ENCODE results near the gene XRRA1.
A peak's percentile ranks its signal among the peaks of the same experiment; 100 is the strongest.

XRRA1 gene

DNA sequence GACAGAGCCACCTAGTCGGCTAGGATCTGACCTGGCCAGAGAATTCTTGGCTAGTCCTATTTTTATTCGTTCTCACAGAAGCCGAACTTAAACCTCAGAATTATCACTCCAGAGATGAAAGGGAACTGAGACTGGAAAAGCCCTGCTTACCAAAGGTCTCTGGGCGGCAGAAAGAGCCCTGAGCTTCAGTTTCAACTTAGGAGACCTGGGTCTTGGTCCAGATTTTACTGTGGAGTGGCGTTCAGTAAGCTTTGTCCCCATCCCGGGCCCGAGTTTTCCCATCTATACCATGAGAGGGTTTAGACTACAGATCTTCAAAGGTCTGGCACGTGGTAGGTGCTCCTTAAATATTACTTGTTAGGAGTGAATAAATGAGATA is 40.4 kb upstream of the XRRA1 start:
- CTCF ChIA-PET: interaction anchor here (0.6 to 1.1 kb wide), 7 partner anchors 13 to 544 kb away, joined by 3 to 5 read pairs (median 3); no protein-coding TSS in a partner anchor
- H3K36me3 ChIP-seq (ENCODE audit: control insufficient read depth in 2 of 2, insufficient read depth in 1 of 2, low read length in 2 of 2): peaks cover 0 to 11% of the 10 kb centered on the region in 2 experiments; a peak in 1 of 3 replicates
- no peaks in the 10 kb centered on the region for H3K4me1 ChIP-seq (ENCODE audit: control insufficient read depth, insufficient read depth, low read length)
- H3K4me3 ChIP-seq (ENCODE audit: low read depth, low read length): peak overlapping the region; percentile 77
- no peak for TF ChIP-seq GLI4 (tag by site-specific recombination; IDR thresholded peaks at IDR 0.05)
- TF ChIP-seq ZNF426 (tag by site-specific recombination; IDR thresholded peaks at IDR 0.05): no peak
- TF ChIP-seq, protein P1, sequence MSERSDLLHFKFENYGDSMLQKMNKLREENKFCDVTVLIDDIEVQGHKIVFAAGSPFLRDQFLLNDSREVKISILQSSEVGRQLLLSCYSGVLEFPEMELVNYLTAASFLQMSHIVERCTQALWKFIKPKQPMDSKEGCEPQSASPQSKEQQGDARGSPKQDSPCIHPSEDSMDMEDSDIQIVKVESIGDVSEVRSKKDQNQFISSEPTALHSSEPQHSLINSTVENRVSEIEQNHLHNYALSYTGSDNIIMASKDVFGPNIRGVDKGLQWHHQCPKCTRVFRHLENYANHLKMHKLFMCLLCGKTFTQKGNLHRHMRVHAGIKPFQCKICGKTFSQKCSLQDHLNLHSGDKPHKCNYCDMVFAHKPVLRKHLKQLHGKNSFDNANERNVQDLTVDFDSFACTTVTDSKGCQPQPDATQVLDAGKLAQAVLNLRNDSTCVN (tag by site-specific recombination; optimal IDR thresholded peaks at IDR 0.05): no peak
- no peak for TF ChIP-seq GLIS2 (tag by site-specific recombination; IDR thresholded peaks at IDR 0.05)
- TF ChIP-seq ZNF747 (tag by site-specific recombination; IDR thresholded peaks at IDR 0.05): no peak
- POLR2A ChIA-PET: interaction anchor here (1.0 to 1.8 kb wide), 5 partner anchors 9 to 50 kb away, joined by 3 to 7 read pairs (median 5); partner anchors contain the start of genes SPCS2 and XRRA1
- no peaks in the 10 kb centered on the region for H3K9me3 ChIP-seq (ENCODE audit: control insufficient read depth, insufficient read depth, low read depth, low read length)
- H3K27ac ChIP-seq (ENCODE audit: extremely low read depth, low read depth, low read length): peak overlapping the region; percentile 68

DNA sequence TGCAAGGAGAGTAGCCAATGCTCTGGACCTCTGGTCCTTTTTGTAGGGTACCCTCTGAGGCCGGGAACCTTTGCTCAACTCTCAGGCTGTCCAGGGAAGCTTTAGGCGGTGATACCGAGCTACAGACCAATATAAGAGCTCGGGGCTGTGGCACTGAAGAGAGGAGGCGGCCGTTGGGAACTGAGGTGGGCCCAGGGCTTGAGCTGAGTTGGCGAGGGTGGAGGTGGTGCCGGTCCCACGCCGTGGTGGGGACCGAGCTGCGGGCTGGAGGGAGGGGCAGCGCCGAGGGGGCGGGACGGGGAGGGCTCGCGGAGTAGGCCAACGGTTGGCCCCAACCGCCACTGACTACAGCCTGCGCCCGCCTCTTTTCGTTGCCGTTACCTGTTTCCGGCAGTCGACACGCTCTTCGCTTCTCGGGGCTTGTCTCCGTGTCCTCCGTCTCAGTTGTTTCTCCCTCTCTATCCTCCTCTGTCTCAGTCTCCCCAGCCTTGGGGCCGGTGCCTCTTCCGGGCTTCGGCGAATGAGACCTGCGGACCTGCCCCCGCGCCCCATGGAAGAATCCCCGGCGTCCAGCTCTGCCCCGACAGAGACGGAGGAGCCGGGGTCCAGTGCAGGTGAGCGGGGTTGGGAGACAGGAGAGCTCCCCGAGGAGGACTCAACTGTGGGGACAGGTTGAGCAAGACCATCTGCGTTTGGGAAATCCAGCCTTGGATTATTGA is 39.8 kb upstream of the XRRA1 start, which contains the start of gene NEU3:
TSS of gene NEU3 (plus strand) at position 393 of the 719 bp plus-strand sequence. CDS start at position 521, 128 bp downstream.
- H3K4me3 ChIP-seq (ENCODE audit: low read depth, low read length): peak within 1 kb of the TSS; percentile 77
- H3K9me3 ChIP-seq (ENCODE audit: control insufficient read depth, insufficient read depth, low read depth, low read length): no peaks in the 10 kb centered on the region
- CTCF ChIA-PET: interaction anchor here (0.6 to 1.1 kb wide), 11 partner anchors 14 to 544 kb away, joined by 3 to 5 read pairs (median 3); no protein-coding TSS in a partner anchor
- peak within 1 kb of the TSS; percentile 68 for H3K27ac ChIP-seq (ENCODE audit: extremely low read depth, low read depth, low read length)
- POLR2A ChIA-PET: interaction anchor here (0.5 to 1.8 kb wide), 14 partner anchors 10 to 554 kb away, joined by 3 to 7 read pairs (median 4); partner anchors contain the start of genes POLD3, SPCS2 and XRRA1
- no peaks in the 10 kb centered on the region for H3K4me1 ChIP-seq (ENCODE audit: control insufficient read depth, insufficient read depth, low read length)
- peaks cover 0 to 8% of the 10 kb centered on the region in 2 experiments; a peak in 1 of 3 replicates for H3K36me3 ChIP-seq (ENCODE audit: control insufficient read depth in 2 of 2, insufficient read depth in 1 of 2, low read length in 2 of 2)
- TF ChIP-seq SP7 (tag by site-specific recombination; IDR thresholded peaks at IDR 0.05) (no peak), ZNF202 (tag by site-specific recombination; IDR thresholded peaks at IDR 0.05; ENCODE audit: borderline replicate concordance) (no peak), ZNF585B (tag by site-specific recombination; IDR thresholded peaks at IDR 0.05) (no peak), ZNF16 (tag by site-specific recombination; IDR thresholded peaks at IDR 0.05; ENCODE audit: low read depth) (no peak), ZNF707 (tag by site-specific recombination; IDR thresholded peaks at IDR 0.05) (no peak), OSR2 (tag by site-specific recombination; IDR thresholded peaks at IDR 0.05) (no peak), KLF1 (tag by site-specific recombination; IDR thresholded peaks at IDR 0.05) (no peak), ZNF266 (tag by site-specific recombination; IDR thresholded peaks at IDR 0.05; ENCODE audit: low read depth) (no peak), ZNF416 (tag by site-specific recombination; IDR thresholded peaks at IDR 0.05) (no peak), ZSCAN16 (tag by site-specific recombination; IDR thresholded peaks at IDR 0.05) (no peak), ZNF610 (tag by site-specific recombination; IDR thresholded peaks at IDR 0.05; ENCODE audit: borderline replicate concordance) (no peak), ZFP3 (tag by site-specific recombination; IDR thresholded peaks at IDR 0.05; ENCODE audit: low read depth) (no peak), ZNF184 (tag by site-specific recombination; IDR thresholded peaks at IDR 0.05) (no peak), ZNF394 (tag by site-specific recombination; IDR thresholded peaks at IDR 0.05; ENCODE audit: borderline replicate concordance) (no peak), KLF9 (tag by site-specific recombination; IDR thresholded peaks at IDR 0.05; ENCODE audit: low read depth) (peak; percentile 69), KLF16 (tag by site-specific recombination; IDR thresholded peaks at IDR 0.05) (0 out of 2 replicates have a peak, but pooled peaks have one; percentile 64)
- TF ChIP-seq, protein P2, sequence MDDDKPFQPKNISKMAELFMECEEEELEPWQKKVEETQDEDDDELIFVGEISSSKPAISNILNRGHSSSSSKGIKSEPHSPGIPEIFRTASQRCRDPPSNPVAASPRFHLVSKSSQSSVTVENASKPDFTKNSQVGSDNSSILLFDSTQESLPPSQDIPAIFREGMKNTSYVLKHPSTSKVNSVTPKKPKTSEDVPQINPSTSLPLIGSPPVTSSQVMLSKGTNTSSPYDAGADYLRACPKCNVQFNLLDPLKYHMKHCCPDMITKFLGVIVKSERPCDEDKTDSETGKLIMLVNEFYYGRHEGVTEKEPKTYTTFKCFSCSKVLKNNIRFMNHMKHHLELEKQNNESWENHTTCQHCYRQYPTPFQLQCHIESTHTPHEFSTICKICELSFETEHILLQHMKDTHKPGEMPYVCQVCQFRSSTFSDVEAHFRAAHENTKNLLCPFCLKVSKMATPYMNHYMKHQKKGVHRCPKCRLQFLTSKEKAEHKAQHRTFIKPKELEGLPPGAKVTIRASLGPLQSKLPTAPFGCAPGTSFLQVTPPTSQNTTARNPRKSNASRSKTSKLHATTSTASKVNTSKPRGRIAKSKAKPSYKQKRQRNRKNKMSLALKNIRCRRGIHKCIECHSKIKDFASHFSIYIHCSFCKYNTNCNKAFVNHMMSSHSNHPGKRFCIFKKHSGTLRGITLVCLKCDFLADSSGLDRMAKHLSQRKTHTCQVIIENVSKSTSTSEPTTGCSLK (tag by site-specific recombination; IDR thresholded peaks at IDR 0.05): no peak
- TF ChIP-seq, protein P3, sequence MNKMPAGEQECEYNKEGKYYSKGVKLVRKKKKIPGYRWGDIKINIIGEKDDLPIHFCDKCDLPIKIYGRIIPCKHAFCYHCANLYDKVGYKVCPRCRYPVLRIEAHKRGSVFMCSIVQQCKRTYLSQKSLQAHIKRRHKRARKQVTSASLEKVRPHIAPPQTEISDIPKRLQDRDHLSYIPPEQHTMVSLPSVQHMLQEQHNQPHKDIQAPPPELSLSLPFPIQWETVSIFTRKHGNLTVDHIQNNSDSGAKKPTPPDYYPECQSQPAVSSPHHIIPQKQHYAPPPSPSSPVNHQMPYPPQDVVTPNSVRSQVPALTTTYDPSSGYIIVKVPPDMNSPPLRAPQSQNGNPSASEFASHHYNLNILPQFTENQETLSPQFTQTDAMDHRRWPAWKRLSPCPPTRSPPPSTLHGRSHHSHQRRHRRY (tag by site-specific recombination; IDR thresholded peaks at IDR 0.05): no peak
- TF ChIP-seq, protein P4, sequence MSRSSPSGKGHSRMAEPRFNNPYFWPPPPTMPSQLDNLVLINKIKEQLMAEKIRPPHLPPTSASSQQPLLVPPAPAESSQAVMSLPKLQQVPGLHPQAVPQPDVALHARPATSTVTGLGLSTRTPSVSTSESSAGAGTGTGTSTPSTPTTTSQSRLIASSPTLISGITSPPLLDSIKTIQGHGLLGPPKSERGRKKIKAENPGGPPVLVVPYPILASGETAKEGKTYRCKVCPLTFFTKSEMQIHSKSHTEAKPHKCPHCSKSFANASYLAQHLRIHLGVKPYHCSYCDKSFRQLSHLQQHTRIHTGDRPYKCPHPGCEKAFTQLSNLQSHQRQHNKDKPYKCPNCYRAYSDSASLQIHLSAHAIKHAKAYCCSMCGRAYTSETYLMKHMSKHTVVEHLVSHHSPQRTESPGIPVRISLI (tag by site-specific recombination; IDR thresholded peaks at IDR 0.05): no peak
- TF ChIP-seq, protein P5, sequence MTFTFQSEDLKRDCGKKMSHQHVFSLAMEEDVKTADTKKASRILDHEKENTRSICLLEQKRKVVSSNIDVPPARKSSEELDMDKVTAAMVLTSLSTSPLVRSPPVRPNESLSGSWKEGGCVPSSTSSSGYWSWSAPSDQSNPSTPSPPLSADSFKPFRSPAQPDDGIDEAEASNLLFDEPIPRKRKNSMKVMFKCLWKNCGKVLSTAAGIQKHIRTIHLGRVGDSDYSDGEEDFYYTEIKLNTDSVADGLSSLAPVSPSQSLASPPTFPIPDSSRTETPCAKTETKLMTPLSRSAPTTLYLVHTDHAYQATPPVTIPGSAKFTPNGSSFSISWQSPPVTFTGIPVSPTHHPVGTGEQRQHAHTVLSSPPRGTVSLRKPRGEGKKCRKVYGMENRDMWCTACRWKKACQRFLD (tag by site-specific recombination; IDR thresholded peaks at IDR 0.05): no peak
- TF ChIP-seq, protein P6, sequence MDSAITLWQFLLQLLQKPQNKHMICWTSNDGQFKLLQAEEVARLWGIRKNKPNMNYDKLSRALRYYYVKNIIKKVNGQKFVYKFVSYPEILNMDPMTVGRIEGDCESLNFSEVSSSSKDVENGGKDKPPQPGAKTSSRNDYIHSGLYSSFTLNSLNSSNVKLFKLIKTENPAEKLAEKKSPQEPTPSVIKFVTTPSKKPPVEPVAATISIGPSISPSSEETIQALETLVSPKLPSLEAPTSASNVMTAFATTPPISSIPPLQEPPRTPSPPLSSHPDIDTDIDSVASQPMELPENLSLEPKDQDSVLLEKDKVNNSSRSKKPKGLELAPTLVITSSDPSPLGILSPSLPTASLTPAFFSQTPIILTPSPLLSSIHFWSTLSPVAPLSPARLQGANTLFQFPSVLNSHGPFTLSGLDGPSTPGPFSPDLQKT (IDR thresholded peaks at IDR 0.05; ENCODE audit: borderline replicate concordance, low read depth, low read length): no peak

Measured in HEK293 (cell line).